Superior temporal gyrus (tissue), 1 donor: ENCODE measurements around the gene FHOD1.

ENCODE experiments used
- DNase-seq: peaks from one replicate; pipeline ENCODE4 v3.0.0-alpha.2; 2016; ENCODE audit errors: extremely low spot score

FHOD1 gene

GRCh38 chr16:67208154-67208896 lies 39.0 kb downstream of the FHOD1 start:
- DNase-seq: no peak

GRCh38 chr16:67207249-67208091 lies 39.8 kb downstream of the FHOD1 start:
- no peak for DNase-seq

- no peak for DNase-seq
These were observed 40.4 kb downstream of the FHOD1 start for GRCh38 chr16:67206838-67207248.

GRCh38 chr16:67206129-67206837 lies 41.0 kb downstream of the FHOD1 start:
- no peak for DNase-seq

GRCh38 chr16:67204076-67204475 lies 43.2 kb downstream of the FHOD1 start:
- DNase-seq: no peak

GRCh38 chr16:67202956-67203493 lies 44.3 kb downstream of the FHOD1 start:
- DNase-seq: no peak

- no peak for DNase-seq
These were observed 44.9 kb downstream of the FHOD1 start for GRCh38 chr16:67202426-67202825.

- DNase-seq: no peak
These were observed 45.6 kb downstream of the FHOD1 start for GRCh38 chr16:67201411-67202345.

- DNase-seq: no peak
These were observed 46.8 kb downstream of the FHOD1 start for GRCh38 chr16:67200491-67200890.

GRCh38 chr16:67199808-67200198 lies 47.5 kb downstream of the FHOD1 start:
- no peak for DNase-seq

- no peak for DNase-seq
These were observed 48.1 kb downstream of the FHOD1 start, which contains the start of gene ELMO3 for GRCh38 chr16:67199011-67199807. TSS of gene ELMO3 (plus strand) at chr16:67199131. CDS start at chr16:67199327, 196 bp downstream.

GRCh38 chr16:67198238-67198734 lies 49.0 kb downstream of the FHOD1 start:
- DNase-seq: peak; percentile 61

- no peak for DNase-seq
These were observed 49.6 kb downstream of the FHOD1 start for GRCh38 chr16:67197704-67198103.

- DNase-seq: no peak
These were observed 50.4 kb downstream of the FHOD1 start for GRCh38 chr16:67196881-67197280.

- DNase-seq: no peak
These were observed 51.6 kb downstream of the FHOD1 start for GRCh38 chr16:67195676-67196075.

- DNase-seq: no peak
These were observed 53.0 kb downstream of the FHOD1 start for GRCh38 chr16:67194260-67194659.

GRCh38 chr16:67193536-67193935 lies 53.7 kb downstream of the FHOD1 start:
- no peak for DNase-seq

- DNase-seq: no peak
These were observed 54.4 kb downstream of the FHOD1 start for GRCh38 chr16:67192781-67193361.

- peak; percentile 96 for DNase-seq
These were observed 55.1 kb downstream of the FHOD1 start, which contains the start of gene E2F4 for GRCh38 chr16:67191995-67192681. TSS of gene E2F4 (plus strand) at chr16:67192155. CDS start at chr16:67192228, 73 bp downstream.
